Fibroblast of lung (primary cell): ENCODE results near the gene PPFIA2. TPM values are rescaled to one million over a fixed set of nuclear protein-coding genes. Genes with fewer than 3 reads are reported as not detected.

Experiments
- DNase-seq, 2 donors: peaks; one replicate each; pipeline versions ENCODE4 v3.0.0 to v3.0.0-alpha.2; 2010; ENCODE audit warnings: low read depth in 2 of 2
- H2AFZ ChIP-seq: 2 replicates; pipeline ENCODE4 v1.5.1; 2012; ENCODE audit warnings: low read length, control low read depth, inconsistent platforms
- H3K27ac ChIP-seq: 2 replicates; pipeline ENCODE4 v1.5.1; 2011; ENCODE audit warnings: low read length, control low read depth; ENCODE audit not compliant: insufficient read depth
- H3K27me3 ChIP-seq: 2 replicates; pipeline ENCODE4 v1.5.1; 2011; ENCODE audit warnings: mild to moderate bottlenecking, low read length; ENCODE audit not compliant: control insufficient read depth, insufficient read depth
- H3K36me3 ChIP-seq: 2 replicates; pipeline ENCODE4 v1.5.1; 2011; ENCODE audit warnings: low read length; ENCODE audit not compliant: control insufficient read depth, insufficient read depth
- H3K4me1 ChIP-seq: 2 replicates; pipeline ENCODE4 v1.5.1; 2011; ENCODE audit warnings: low read length; ENCODE audit not compliant: control insufficient read depth, insufficient read depth; ENCODE audit errors: extremely low read depth
- H3K4me2 ChIP-seq: 2 replicates; pipeline ENCODE4 v1.5.1; 2011; ENCODE audit warnings: low read length, control low read depth; ENCODE audit not compliant: insufficient read depth; ENCODE audit errors: extremely low read depth
- H3K4me3 ChIP-seq, 4 experiments: fragments of 200-600 bp in 1 of 4; sonication (generic) in 1 of 4; replicated peaks in 1 of 4; 2 replicates each; pipeline ENCODE4 v1.5.1; 2011 to 2016; ENCODE audit warnings: low read length in 4 of 4, low read depth in 3 of 4, mild to moderate bottlenecking in 3 of 4, control low read depth in 2 of 4, inconsistent platforms in 1 of 4, mixed read lengths in 1 of 4; ENCODE audit not compliant: insufficient read depth in 1 of 4; ENCODE audit errors: control extremely low read depth in 1 of 4
- H3K79me2 ChIP-seq: 2 replicates; pipeline ENCODE4 v1.5.1; 2012; ENCODE audit warnings: mild to moderate bottlenecking, low read length, inconsistent platforms; ENCODE audit not compliant: control insufficient read depth, insufficient read depth
- H3K9ac ChIP-seq: 2 replicates; pipeline ENCODE4 v1.5.1; 2011; ENCODE audit warnings: mild to moderate bottlenecking, low read length, control low read depth; ENCODE audit not compliant: insufficient read depth
- H3K9me3 ChIP-seq: 2 replicates; pipeline ENCODE4 v1.5.1; 2012; ENCODE audit warnings: low read depth, low read length; ENCODE audit not compliant: control insufficient read depth, insufficient read depth
- H4K20me1 ChIP-seq: 2 replicates; pipeline ENCODE4 v1.5.1; 2011; ENCODE audit warnings: low read length; ENCODE audit not compliant: control insufficient read depth, insufficient read depth; ENCODE audit errors: extremely low read depth
- EZH2 ChIP-seq: IDR thresholded peaks from 2 replicates; pipeline ENCODE4 v1.5.1; 2012; ENCODE audit warnings: low read length, control low read depth, mild to moderate bottlenecking; ENCODE audit errors: missing control alignments
- polyA plus RNA-seq, 2 donors: library from polyadenylated mRNA; depleted of rRNA in 1 of 2; stranded (reverse) in 1 of 2; unstranded in 1 of 2; fragments of >200 nt; gene quantifications; 2 replicates each; pipeline ENCODE4 v1.2.1, GENCODE V29; 2011 to 2012; ENCODE audit warnings: missing spikeins in 1 of 2
- total RNA-seq: library from RNA; depleted of rRNA; stranded (reverse); fragments of >200 nt; gene quantifications from 2 replicates; pipeline ENCODE4 v1.2.1, GENCODE V29; 2014
- TF ChIP-seq, protein P1 (sequence below), 2 donors: IDR thresholded peaks in 1 of 2; conservative IDR thresholded peaks in 1 of 2; 1 replicate in 1 of 2; 2 replicates in 1 of 2; pipeline ENCODE4 v1.5.1; 2011 to 2012; ENCODE audit warnings: low read length in 2 of 2, control low read depth in 1 of 2, inconsistent platforms in 1 of 2, low read depth in 1 of 2, mild to moderate bottlenecking in 1 of 2

Gene PPFIA2
- total and polyA plus RNA-seq, 2 donors (not counting 1 experiment from before 2014, with no cell fraction given), result 0.54 to 2.1 TPM

DNA sequence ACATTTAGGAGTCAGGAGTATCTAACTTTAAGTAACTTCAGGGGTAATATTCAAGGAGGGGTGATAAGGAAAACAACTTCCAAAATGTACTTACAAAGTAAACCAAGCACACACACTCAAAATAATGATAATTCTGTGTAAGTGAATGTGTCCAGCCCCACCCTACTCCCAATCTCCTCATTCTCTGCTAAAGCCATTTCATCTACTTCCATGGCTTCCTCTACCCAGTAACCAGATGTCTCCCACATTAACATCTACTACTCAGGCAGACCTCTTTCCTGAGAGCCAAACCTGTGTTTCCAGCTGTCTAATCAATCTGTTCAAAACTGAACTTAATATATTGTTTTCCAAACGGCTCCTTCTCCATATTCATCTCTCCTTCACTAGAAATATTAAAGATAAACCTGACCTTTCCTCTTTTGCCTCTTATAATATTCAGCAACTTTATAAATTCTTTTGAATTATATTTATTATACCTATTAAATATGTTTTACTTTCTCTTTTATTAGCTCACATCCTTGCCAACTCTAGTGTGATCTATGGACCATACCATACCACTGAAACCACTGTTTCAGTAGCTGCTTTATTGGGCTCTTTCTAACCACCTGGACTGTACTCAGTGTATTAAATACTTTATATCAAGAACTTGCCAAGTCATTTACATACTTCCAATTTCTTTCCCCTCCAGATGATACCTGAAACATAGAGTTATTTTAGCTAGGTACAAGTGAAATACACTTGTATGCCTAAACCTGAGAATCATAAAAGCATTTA, 170.7 kb downstream of the PPFIA2 start:
- Histone ChIP-seq H3K9me3 (no peaks in the 10 kb centered on the region), H3K4me2 (no peak overlapping the region), H2AFZ (no peak overlapping the region), H3K4me1 (no peaks in the 10 kb centered on the region), H3K27ac (no peak overlapping the region), H3K79me2 (no peaks in the 10 kb centered on the region), H3K4me3 (no peak overlapping the region), H3K36me3 (no peaks in the 10 kb centered on the region), H4K20me1 (no peaks in the 10 kb centered on the region), H3K27me3 (no peaks in the 10 kb centered on the region), H3K9ac (no peak overlapping the region)
- DNase-seq, result no peak
- TF ChIP-seq, protein P1, sequence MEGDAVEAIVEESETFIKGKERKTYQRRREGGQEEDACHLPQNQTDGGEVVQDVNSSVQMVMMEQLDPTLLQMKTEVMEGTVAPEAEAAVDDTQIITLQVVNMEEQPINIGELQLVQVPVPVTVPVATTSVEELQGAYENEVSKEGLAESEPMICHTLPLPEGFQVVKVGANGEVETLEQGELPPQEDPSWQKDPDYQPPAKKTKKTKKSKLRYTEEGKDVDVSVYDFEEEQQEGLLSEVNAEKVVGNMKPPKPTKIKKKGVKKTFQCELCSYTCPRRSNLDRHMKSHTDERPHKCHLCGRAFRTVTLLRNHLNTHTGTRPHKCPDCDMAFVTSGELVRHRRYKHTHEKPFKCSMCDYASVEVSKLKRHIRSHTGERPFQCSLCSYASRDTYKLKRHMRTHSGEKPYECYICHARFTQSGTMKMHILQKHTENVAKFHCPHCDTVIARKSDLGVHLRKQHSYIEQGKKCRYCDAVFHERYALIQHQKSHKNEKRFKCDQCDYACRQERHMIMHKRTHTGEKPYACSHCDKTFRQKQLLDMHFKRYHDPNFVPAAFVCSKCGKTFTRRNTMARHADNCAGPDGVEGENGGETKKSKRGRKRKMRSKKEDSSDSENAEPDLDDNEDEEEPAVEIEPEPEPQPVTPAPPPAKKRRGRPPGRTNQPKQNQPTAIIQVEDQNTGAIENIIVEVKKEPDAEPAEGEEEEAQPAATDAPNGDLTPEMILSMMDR (conservative IDR thresholded peaks at IDR 0.05 in 1 of 2, IDR thresholded peaks at IDR 0.05 in 1 of 2; ENCODE audit: low read depth in 1 of 2, low read length in 2 of 2), result no peak
- TF ChIP-seq EZH2, result no peak

GRCh38 chr12:81585787-81586186, 173.4 kb downstream of the PPFIA2 start:
- DNase-seq, result no peak
- Histone ChIP-seq H3K4me1 (no peaks in the 10 kb centered on the region), H2AFZ (no peak overlapping the region), H3K9me3 (no peaks in the 10 kb centered on the region), H3K4me3 (no peak overlapping the region), H3K27me3 (no peaks in the 10 kb centered on the region), H3K4me2 (no peak overlapping the region), H3K9ac (no peak overlapping the region), H4K20me1 (no peaks in the 10 kb centered on the region), H3K79me2 (no peaks in the 10 kb centered on the region), H3K27ac (no peak overlapping the region), H3K36me3 (no peaks in the 10 kb centered on the region)
- TF ChIP-seq, protein P1 (conservative IDR thresholded peaks at IDR 0.05 in 1 of 2, IDR thresholded peaks at IDR 0.05 in 1 of 2; ENCODE audit: low read depth in 1 of 2, low read length in 2 of 2), result no peak
- TF ChIP-seq EZH2, result no peak

- Histone ChIP-seq H3K79me2 (no peaks in the 10 kb centered on the region), H3K27ac (no peak overlapping the region), H2AFZ (no peak overlapping the region), H3K27me3 (no peaks in the 10 kb centered on the region), H4K20me1 (no peaks in the 10 kb centered on the region), H3K36me3 (no peaks in the 10 kb centered on the region), H3K4me2 (no peak overlapping the region), H3K4me3 (no peak overlapping the region), H3K9me3 (no peaks in the 10 kb centered on the region), H3K4me1 (no peaks in the 10 kb centered on the region), H3K9ac (no peak overlapping the region)
- no peak for TF ChIP-seq EZH2
- TF ChIP-seq, protein P1 (conservative IDR thresholded peaks at IDR 0.05 in 1 of 2, IDR thresholded peaks at IDR 0.05 in 1 of 2; ENCODE audit: low read depth in 1 of 2, low read length in 2 of 2), result no peak
- peak; percentile 14 to 70 for DNase-seq
Measured at GRCh38 chr12:81573228-81573627, 185.9 kb downstream of the PPFIA2 start.
